HG03175 (cell line): ENCODE results near the gene CD44.
"Not testable (repeated sequence)": the region's sequence is repeated elsewhere in the genome, so short reads cannot be mapped to it uniquely, and the experiment has no call there.

ENCODE experiments used
- ATAC-seq: cut with Tn5 transposase; IDR thresholded peaks from one replicate; pipeline ENCODE4 v1.9.1; 2021; ENCODE audit warnings: mild to moderate bottlenecking, moderate library complexity; ENCODE audit not compliant: unreplicated experiment

CD44 gene

GRCh38 chr11:35207471-35208403, 68.8 kb downstream of the CD44 start:
- ATAC-seq: no peak

GRCh38 chr11:35208795-35209194, 69.8 kb downstream of the CD44 start:
- ATAC-seq: no peak

- ATAC-seq: no peak
Observed at GRCh38 chr11:35210876-35211546, 72.0 kb downstream of the CD44 start.

DNA sequence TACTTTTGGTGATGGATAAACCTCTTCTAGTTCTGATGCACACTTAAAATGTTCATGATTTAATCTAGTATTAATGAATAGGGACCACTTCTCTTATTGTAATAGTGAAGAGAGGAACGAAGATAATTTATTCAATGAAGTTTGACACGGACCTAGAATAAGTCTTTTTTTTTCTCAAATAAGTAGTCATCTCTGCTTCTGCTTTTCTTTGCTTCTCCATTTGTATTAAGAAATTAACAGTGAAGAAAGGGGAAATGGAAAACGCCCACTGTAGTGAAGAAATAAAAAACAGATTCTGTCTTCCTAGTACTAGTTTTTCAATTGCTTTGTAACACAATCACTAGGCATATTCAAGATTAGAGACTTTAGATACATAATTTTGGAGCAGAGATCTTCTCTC, 73.0 kb downstream of the CD44 start:
- no peak for ATAC-seq

GRCh38 chr11:35214226-35214770, 75.3 kb downstream of the CD44 start:
- ATAC-seq: no peak

GRCh38 chr11:35214792-35215193, 75.8 kb downstream of the CD44 start:
- no peak for ATAC-seq

GRCh38 chr11:35215945-35216344, 77.0 kb downstream of the CD44 start:
- ATAC-seq: no peak

- ATAC-seq: no peak
Observed at GRCh38 chr11:35216962-35217678, 78.1 kb downstream of the CD44 start.

GRCh38 chr11:35218956-35219355, 80.0 kb downstream of the CD44 start:
- ATAC-seq: no peak

- ATAC-seq: no peak
Observed at GRCh38 chr11:35223371-35223796, 84.4 kb downstream of the CD44 start.

GRCh38 chr11:35223991-35224390, 85.0 kb downstream of the CD44 start:
- no peak for ATAC-seq

DNA sequence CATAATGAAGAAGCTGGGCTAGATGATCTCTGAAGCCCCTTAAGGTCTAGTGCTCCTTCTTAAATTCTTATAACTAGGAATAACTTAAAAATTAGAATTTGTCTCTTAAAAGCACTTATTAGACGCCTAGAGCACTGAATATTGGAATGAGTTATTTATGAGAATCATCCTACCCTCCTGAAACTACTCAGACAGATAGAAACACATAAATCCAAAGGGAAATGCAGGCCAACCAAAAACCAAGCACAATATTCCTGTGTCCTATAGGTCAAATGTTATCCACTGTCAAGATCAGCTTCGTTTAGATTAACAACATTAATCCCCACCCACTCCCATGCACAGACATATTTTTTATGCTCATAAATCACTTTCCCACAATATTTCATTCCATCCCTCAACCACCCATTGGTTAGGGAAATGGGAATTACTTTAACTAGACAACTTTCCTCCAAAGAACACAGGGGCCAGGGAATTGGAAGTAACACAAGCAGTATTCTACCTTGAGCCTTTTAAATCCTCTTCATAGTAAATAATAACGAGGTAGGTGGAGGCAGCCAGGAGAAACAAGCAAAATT, 87.1 kb downstream of the CD44 start:
- ATAC-seq: no peak

DNA sequence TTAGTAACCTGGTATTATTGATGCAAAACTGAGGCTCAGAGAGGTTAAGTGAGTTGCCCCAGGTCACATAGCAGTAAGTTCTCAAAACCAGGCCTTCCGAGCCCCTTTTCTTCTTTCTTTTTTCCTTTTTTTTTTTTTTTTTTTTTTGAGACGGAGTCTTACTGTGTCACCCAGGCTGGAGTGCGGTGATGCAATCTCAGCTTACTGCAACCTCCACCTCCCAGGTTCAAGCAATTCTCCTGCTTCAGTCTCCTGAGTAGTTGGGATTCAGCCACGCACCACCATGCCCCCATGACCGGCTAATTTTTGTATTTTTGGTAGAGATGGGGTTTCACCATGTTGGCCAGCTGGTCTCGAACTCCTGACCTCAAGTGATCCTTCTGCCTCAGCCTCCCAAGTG, 87.8 kb downstream of the CD44 start:
- ATAC-seq: not testable (repeated sequence)

DNA sequence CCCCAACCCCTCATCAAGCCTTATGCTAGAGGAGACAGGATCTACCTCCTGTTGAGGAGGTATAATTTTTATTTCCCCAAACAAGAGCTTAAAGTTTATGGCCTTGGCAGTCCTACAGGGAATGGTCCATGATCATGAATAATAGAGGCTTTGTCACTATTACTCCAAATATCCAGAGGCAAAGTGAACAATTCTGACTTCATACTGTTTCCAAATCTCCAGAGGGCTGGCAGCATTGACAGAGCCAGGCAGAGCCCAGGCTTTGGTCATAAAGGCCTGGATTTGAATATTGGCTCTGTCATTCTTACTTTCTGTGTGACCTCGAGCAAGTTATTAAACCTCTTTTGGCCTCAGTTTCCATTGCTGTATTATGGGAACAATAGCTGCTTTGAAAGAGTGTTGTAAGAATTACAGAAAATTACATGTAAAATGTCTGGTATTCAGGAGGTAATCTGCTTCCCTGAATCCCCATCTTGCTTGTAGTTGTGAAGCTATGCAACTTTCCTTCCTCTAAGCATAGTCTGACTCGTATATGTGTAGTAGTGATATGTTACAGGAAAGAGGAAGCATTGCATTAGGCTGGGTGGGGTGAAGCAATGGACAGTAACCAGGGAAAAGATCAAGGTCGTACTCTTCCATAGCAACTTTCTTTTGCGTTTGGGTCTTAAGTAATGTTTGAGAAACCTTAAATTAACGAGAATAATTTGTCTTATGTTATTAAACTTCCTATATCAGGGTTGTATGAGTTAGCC, 88.8 kb downstream of the CD44 start:
- ATAC-seq: no peak

DNA sequence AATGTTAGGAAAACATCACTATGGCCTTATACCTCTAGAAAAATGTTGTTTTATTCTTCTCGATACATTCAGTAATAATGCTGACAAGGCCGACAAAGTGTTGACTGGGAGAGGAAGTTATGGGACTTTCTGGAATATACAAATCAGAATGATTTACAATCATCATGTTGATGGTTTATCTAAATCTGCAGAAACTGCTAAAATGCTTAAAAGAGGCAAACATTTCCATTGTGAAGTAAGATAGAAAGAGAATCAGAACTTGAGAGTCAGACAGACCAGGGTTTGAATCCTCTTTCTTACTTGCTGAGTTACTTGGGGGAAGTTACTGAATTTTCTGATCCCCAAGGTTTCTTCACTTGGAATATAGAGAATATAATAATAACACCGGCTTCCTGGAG, 89.4 kb downstream of the CD44 start:
- ATAC-seq: no peak

GRCh38 chr11:35230388-35230787, 91.4 kb downstream of the CD44 start:
- ATAC-seq: no peak

DNA sequence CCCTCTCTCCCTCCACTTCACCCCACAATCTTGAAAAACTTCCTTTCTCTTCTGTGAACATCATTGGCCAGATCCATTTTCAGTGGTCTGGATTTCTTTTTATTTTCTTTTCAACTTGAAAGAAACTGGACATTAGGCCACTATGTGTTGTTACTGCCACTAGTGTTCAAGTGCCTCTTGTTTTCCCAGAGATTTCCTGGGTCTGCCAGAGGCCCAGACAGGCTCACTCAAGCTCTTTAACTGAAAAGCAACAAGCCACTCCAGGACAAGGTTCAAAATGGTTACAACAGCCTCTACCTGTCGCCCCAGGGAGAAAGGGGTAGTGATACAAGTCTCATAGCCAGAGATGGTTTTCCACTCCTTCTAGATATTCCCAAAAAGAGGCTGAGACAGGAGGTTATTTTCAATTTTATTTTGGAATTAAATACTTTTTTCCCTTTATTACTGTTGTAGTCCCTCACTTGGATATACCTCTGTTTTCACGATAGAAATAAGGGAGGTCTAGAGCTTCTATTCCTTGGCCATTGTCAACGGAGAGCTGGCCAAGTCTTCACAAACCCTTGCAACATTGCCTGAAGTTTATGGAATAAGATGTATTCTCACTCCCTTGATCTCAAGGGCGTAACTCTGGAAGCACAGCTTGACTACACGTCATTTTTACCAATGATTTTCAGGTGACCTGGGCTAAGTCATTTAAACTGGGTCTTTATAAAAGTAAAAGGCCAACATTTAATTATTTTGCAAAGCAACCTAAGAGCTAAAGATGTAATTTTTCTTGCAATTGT, 92.3 kb downstream of the CD44 start:
- ATAC-seq: no peak

- ATAC-seq: no peak
Observed at GRCh38 chr11:35232891-35233330, 93.9 kb downstream of the CD44 start.

DNA sequence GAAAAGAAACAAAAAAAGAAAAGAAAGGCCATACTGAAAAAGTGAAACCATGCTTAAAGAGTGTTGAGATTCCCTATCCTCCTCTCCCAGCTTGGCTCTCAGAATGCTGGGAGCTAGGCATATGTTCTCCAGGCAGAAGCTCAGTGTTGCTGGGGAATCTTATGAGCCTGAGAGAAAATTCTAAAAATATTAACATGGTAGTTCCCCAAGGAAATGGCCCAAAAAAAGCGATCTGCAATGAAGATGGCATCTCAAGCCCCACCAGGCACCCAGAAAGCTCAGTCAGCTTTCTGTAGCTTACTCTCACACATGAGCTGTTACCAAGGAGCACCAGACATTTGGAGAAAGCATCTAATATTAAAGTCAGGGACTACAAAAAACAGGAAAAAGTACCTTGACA, 94.5 kb downstream of the CD44 start:
- no peak for ATAC-seq
